SJSA1 (cell line): ENCODE data around the gene SPPL2B. TPM values are rescaled to one million over a fixed set of nuclear protein-coding genes. Genes with fewer than 3 reads are reported as not detected.

Source experiments
- total RNA-seq: library from RNA; depleted of rRNA; stranded (reverse); fragments of >200 nt; shearing (Covaris generic); gene quantifications from 2 replicates; pipeline ENCODE4 v1.2.3, GENCODE V29; 2014; rRNA removed

SPPL2B gene
- total RNA-seq, 1 experiment from 2014 or later: 32.2 TPM

Other genes with a start within 250 kb of the SPPL2B start
- gene MOB3A, start 232.4 kb upstream of the SPPL2B start, total RNA-seq: 10.1 and 20.6 TPM in 2 replicates
- gene IZUMO4, start 231.8 kb upstream of the SPPL2B start, total RNA-seq: 1.9 TPM in 1 of 2 replicates, not detected in the other
- gene AP3D1, start 177.1 kb upstream of the SPPL2B start, total RNA-seq: 66.5 and 78.9 TPM in 2 replicates
- 5.9 and 7.8 TPM in 2 replicates for gene DOT1L, start 164.8 kb upstream of the SPPL2B start, total RNA-seq
- gene PLEKHJ1, start 92.4 kb upstream of the SPPL2B start, total RNA-seq: 91.7 and 116 TPM in 2 replicates
- 13.8 and 44.9 TPM in 2 replicates for gene SF3A2, start 91.9 kb upstream of the SPPL2B start, total RNA-seq
- 0.58 TPM in 1 of 2 replicates, not detected in the other for gene AMH, start 79.4 kb upstream of the SPPL2B start, total RNA-seq
- not detected in 2 replicates for gene JSRP1, start 72.3 kb upstream of the SPPL2B start, total RNA-seq
- not detected in 2 replicates for gene PEAK3, start 46.5 kb upstream of the SPPL2B start, total RNA-seq
- not detected in 2 replicates for gene LINGO3, start 20.5 kb upstream of the SPPL2B start, total RNA-seq
- 218 and 270 TPM in 2 replicates for gene LSM7, start 98 bp upstream of the SPPL2B start, total RNA-seq
- not detected in 2 replicates for gene TMPRSS9, start 31.6 kb downstream of the SPPL2B start, total RNA-seq
- 48.8 and 86.2 TPM in 2 replicates for gene TIMM13, start 98.9 kb downstream of the SPPL2B start, total RNA-seq
- gene LMNB2, start 128.3 kb downstream of the SPPL2B start, total RNA-seq: 275 and 316 TPM in 2 replicates
- 112 and 132 TPM in 2 replicates for gene GADD45B, start 147.4 kb downstream of the SPPL2B start, total RNA-seq